Activated T-helper 1 cell treated with anti-CD3 and anti-CD28 coated beads, Interleukin-12 subunit alpha, Interleukin-12 subunit beta, Interleukin-2, Interleukin-4 antibody, amounts not matched to agents 30 ng/mL and 10 ng/mL and 1 ng/mL, durations not matched to agents 14 hours and 24 hours and 36 hours (primary cell): ENCODE results near the gene SDF4. TPM values are rescaled to one million over a fixed set of nuclear protein-coding genes. Genes with fewer than 3 reads are reported as not detected.

Source experiments
- total RNA-seq: library from RNA; stranded (reverse); gene quantifications from 2 replicates; pipeline ENCODE4 v1.2.3, GENCODE V29; 2022

SDF4 gene
- total RNA-seq, 1 donor from 2014 or later, result 202 TPM

Other genes with a start within 250 kb of the SDF4 start
- gene PERM1, start 249.9 kb downstream of the SDF4 start, total RNA-seq, result not detected in 2 replicates
- 1.8 and 2.9 TPM in 2 replicates for gene HES4, start 231.9 kb downstream of the SDF4 start, total RNA-seq
- gene ISG15, start 218.5 kb downstream of the SDF4 start, total RNA-seq, result 52.9 and 53.7 TPM in 2 replicates
- gene AGRN, start 211.9 kb downstream of the SDF4 start, total RNA-seq, result 25.8 and 30.3 TPM in 2 replicates
- 0.10 TPM in 1 of 2 replicates, not detected in the other for gene RNF223, start 157.7 kb downstream of the SDF4 start, total RNA-seq
- 30.0 and 30.3 TPM in 2 replicates for gene C1orf159, start 115.9 kb downstream of the SDF4 start, total RNA-seq
- gene TTLL10, start 58.1 kb downstream of the SDF4 start, total RNA-seq, result 0.10 and 0.15 TPM in 2 replicates
- 350 and 356 TPM in 2 replicates for gene TNFRSF18, start 25.4 kb downstream of the SDF4 start, total RNA-seq
- 788 and 811 TPM in 2 replicates for gene TNFRSF4, start 17.8 kb downstream of the SDF4 start, total RNA-seq
- gene B3GALT6, start 236 bp upstream of the SDF4 start, total RNA-seq, result 45.9 and 46.3 TPM in 2 replicates
- gene C1QTNF12, start 14.7 kb upstream of the SDF4 start, total RNA-seq, result 2.2 and 4.1 TPM in 2 replicates
- 95.6 and 99.5 TPM in 2 replicates for gene UBE2J2, start 41.9 kb upstream of the SDF4 start, total RNA-seq
- gene SCNN1D, start 48.4 kb upstream of the SDF4 start, total RNA-seq, result 2.5 TPM in 2 replicates
- gene ACAP3, start 75.9 kb upstream of the SDF4 start, total RNA-seq, result 47.7 and 55.1 TPM in 2 replicates
- 34.6 and 36.8 TPM in 2 replicates for gene PUSL1, start 76.6 kb upstream of the SDF4 start, total RNA-seq
- 144 and 147 TPM in 2 replicates for gene INTS11, start 92.7 kb upstream of the SDF4 start, total RNA-seq
- 13.6 and 14.6 TPM in 2 replicates for gene CPTP, start 92.8 kb upstream of the SDF4 start, total RNA-seq
- gene TAS1R3, start 99.3 kb upstream of the SDF4 start, total RNA-seq, result 0.22 and 0.34 TPM in 2 replicates
- 66.5 and 72.2 TPM in 2 replicates for gene DVL1, start 117.4 kb upstream of the SDF4 start, total RNA-seq
- 0.18 and 0.20 TPM in 2 replicates for gene MXRA8, start 126.6 kb upstream of the SDF4 start, total RNA-seq
- 147 and 148 TPM in 2 replicates for gene AURKAIP1, start 143.2 kb upstream of the SDF4 start, total RNA-seq
- gene CCNL2, start 167.3 kb upstream of the SDF4 start, total RNA-seq, result 138 and 139 TPM in 2 replicates
- gene MRPL20, start 175.3 kb upstream of the SDF4 start, total RNA-seq, result 184 and 205 TPM in 2 replicates
- gene ANKRD65, start 189.3 kb upstream of the SDF4 start, total RNA-seq, result 0.10 TPM in 1 of 2 replicates, not detected in the other
- gene VWA1, start 203.7 kb upstream of the SDF4 start, total RNA-seq, result 5.5 and 5.8 TPM in 2 replicates
- 0.57 and 1.0 TPM in 2 replicates for gene ATAD3C, start 217.7 kb upstream of the SDF4 start, total RNA-seq
- 106 and 113 TPM in 2 replicates for gene ATAD3B, start 239.8 kb upstream of the SDF4 start, total RNA-seq